SK-N-MC (cell line): ENCODE data around the gene SYT3.
A peak's percentile ranks its signal among the peaks of the same experiment; 100 is the strongest.
"Not testable (repeated sequence)": the region's sequence is repeated elsewhere in the genome, so short reads cannot be mapped to it uniquely, and the experiment has no call there.

Experiments used
- DNase-seq: peaks from one replicate; pipeline ENCODE4 v3.0.0-alpha.2; 2011; ENCODE audit warnings: low read depth, low spot score
- H3K27ac ChIP-seq: fragments of 200-600 bp; sonication (generic); 2 replicates; pipeline ENCODE4 v1.5.1; 2016; ENCODE audit warnings: mixed run types
- H3K36me3 ChIP-seq: fragments of 200-600 bp; sonication (generic); 2 replicates; pipeline ENCODE4 v1.6.1; 2017; ENCODE audit warnings: antibody characterized with exemption, low read length, mixed read lengths; ENCODE audit not compliant: insufficient read depth
- H3K4me3 ChIP-seq: fragments of 200-600 bp; sonication (generic); 2 replicates; pipeline ENCODE4 v1.5.1; 2016
- H3K9ac ChIP-seq: fragments of 200-600 bp; sonication (generic); 2 replicates; pipeline ENCODE4 v1.8.0; 2017; ENCODE audit warnings: mixed run types, mixed read lengths; ENCODE audit not compliant: insufficient read length
- H3K9me3 ChIP-seq: fragments of 200-600 bp; sonication (generic); 2 replicates; pipeline ENCODE4 v1.6.1; 2017; ENCODE audit warnings: low read depth, mild to moderate bottlenecking, antibody characterized with exemption, low read length, moderate library complexity, mixed read lengths
- EZH2 ChIP-seq: fragments of 200-600 bp; sonication (generic); IDR thresholded peaks from one replicate; pipeline ENCODE4 v1.6.1; 2017; ENCODE audit warnings: antibody characterized with exemption
- FOXP2 ChIP-seq: optimal IDR thresholded peaks from 2 replicates; pipeline ENCODE3; 2011; ENCODE audit warnings: mild to moderate bottlenecking, moderate library complexity; ENCODE audit not compliant: insufficient read depth; ENCODE audit errors: extremely low read length, control extremely low read depth
- POLR2AphosphoS5 ChIP-seq: IDR thresholded peaks from 2 replicates; pipeline ENCODE4 v1.6.1; 2012; ENCODE audit warnings: mild to moderate bottlenecking, low read depth, low read length, borderline replicate concordance

Gene SYT3

GRCh38 chr19:50612504-50613404 is 26.9 kb downstream of the SYT3 start:
- not testable (repeated sequence) for H3K27ac ChIP-seq, H3K9me3 ChIP-seq, H3K9ac ChIP-seq, H3K36me3 ChIP-seq, DNase-seq, H3K4me3 ChIP-seq

- Histone ChIP-seq H3K27ac (no peak overlapping the region), H3K36me3 (no peaks in the 10 kb centered on the region), H3K9me3 (no peaks in the 10 kb centered on the region), H3K4me3 (peak overlapping the region; percentile 72), H3K9ac (peak overlapping the region; percentile 64)
- DNase-seq = peak; percentile 48
- TF ChIP-seq EZH2 = no peak
- no peak for TF ChIP-seq POLR2AphosphoS5
- no peak for TF ChIP-seq FOXP2
Measured at GRCh38 chr19:50607874-50608785, 31.6 kb downstream of the SYT3 start.

- no peaks in the 10 kb centered on the region for H3K9me3 ChIP-seq
- DNase-seq = no peak
- H3K9ac ChIP-seq = peak overlapping the region; percentile 64
- H3K4me3 ChIP-seq = peak overlapping the region; percentile 72
- TF ChIP-seq EZH2 (no peak), FOXP2 (no peak), POLR2AphosphoS5 (no peak)
- H3K36me3 ChIP-seq = no peaks in the 10 kb centered on the region
- H3K27ac ChIP-seq = no peak overlapping the region
Measured at GRCh38 chr19:50607388-50607787, 32.3 kb downstream of the SYT3 start.

- not testable (repeated sequence) for H3K4me3 ChIP-seq, DNase-seq, H3K27ac ChIP-seq, H3K36me3 ChIP-seq, H3K9me3 ChIP-seq, H3K9ac ChIP-seq
Measured at GRCh38 chr19:50606059-50606836, 33.4 kb downstream of the SYT3 start.

DNA sequence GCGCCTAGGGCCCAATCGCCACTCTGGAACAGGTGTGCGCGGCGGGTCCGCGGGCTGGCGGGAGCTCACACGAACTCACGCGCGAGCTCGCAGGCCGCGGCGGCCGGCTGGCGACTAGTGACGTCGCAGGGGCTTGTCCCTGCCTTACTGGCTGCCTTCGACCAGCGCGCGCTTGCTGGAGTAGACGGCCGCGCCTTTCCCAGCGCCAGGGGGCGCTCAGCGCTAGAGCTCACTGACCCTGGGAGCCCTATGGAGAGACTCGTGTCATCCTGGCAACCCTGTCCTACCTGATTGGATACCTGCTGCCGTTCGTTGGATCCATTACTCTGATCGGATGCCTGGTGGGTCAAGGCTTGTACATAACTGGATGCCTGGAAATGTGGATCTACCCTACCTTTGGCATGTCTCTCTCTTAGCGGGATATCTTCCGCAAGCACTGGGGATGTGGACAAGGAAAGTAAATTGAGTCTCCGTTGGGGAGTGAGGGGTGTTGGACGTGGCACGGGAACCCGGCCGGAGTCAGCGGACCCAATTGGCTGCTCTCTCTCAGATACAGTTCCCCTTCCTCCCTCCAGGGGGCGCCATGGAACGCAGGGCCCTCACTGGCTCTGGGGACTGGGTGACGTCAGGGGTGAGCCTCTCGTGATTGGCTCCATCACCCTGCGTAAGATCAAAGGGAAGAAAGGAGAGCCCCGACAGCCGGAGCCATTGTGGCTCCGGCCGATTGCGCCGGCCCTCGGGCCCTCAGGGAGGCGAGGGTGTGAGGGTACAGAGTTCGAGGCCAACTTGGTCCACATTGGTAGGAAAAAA is 35.2 kb downstream of the SYT3 start:
- not testable (repeated sequence) for DNase-seq, H3K27ac ChIP-seq, H3K4me3 ChIP-seq, H3K9me3 ChIP-seq, H3K9ac ChIP-seq, H3K36me3 ChIP-seq

DNA sequence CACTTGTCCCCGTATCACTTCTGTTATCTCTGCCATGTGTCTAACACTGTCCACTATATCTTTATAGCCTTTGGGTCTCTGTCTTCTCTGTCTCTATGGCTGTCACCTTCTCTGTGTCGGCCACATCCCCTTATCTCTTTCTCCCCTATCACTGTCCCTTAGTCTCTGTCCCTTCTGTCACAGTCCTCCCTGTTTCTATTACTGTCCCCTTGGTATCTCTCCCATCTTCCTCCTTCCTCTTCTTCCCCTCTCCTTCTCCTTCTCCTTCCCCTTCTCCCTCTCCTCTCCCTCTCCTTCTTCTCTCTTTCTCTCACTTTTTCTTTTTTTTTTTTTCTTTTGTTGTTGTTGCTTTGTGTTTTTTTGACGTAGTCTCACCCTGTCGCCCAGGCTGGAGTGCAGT is 36.7 kb downstream of the SYT3 start:
- Histone ChIP-seq H3K27ac (no peak overlapping the region), H3K9ac (no peak overlapping the region), H3K9me3 (no peaks in the 10 kb centered on the region), H3K4me3 (no peak overlapping the region), H3K36me3 (no peaks in the 10 kb centered on the region)
- no peak for TF ChIP-seq POLR2AphosphoS5
- no peak for DNase-seq

DNA sequence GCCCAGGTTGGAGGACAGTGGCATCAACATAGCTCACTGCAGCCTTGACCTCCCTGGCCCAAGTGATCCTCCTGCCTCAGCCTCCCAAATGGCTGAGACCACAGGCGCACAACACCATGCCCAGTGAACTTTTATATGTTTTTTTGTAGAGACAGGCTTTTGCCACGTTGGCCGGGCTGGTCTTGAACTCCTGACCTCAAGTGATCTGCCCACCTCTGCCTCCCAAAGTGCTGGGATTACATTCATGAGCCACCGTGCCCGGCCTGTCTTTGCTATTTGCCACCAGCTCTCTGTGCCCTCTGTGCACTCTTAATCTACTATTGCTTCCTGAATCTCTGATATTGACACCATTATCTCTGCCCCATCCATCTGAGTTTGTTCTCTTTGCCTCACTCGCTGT is 37.2 kb downstream of the SYT3 start:
- no peaks in the 10 kb centered on the region for H3K36me3 ChIP-seq
- DNase-seq = no peak
- TF ChIP-seq POLR2AphosphoS5 (no peak), EZH2 (no peak), FOXP2 (no peak)
- no peak overlapping the region for H3K27ac ChIP-seq
- no peaks in the 10 kb centered on the region for H3K9me3 ChIP-seq
- H3K9ac ChIP-seq = no peak overlapping the region
- no peak overlapping the region for H3K4me3 ChIP-seq

GRCh38 chr19:50602089-50602422 is 37.6 kb downstream of the SYT3 start:
- no peaks in the 10 kb centered on the region for H3K36me3 ChIP-seq
- DNase-seq = no peak
- no peaks in the 10 kb centered on the region for H3K9me3 ChIP-seq
- no peak for TF ChIP-seq EZH2
- no peak for TF ChIP-seq FOXP2
- TF ChIP-seq POLR2AphosphoS5 = no peak
- no peak overlapping the region for H3K27ac ChIP-seq
- no peak overlapping the region for H3K4me3 ChIP-seq
- no peak overlapping the region for H3K9ac ChIP-seq
